ENCODE measurements around the gene B3GNT8. TPM values are rescaled to one million over a fixed set of nuclear protein-coding genes. Genes with fewer than 3 reads are reported as not detected.
"Not testable (repeated sequence)": the region's sequence is repeated elsewhere in the genome, so short reads cannot be mapped to it uniquely, and the experiment has no call there.

The B3GNT8 gene
- total and polyA plus RNA-seq, 2 donors (not counting 1 experiment from before 2014, with no cell fraction given) = 0.27 TPM; not detected in 1

DNA sequence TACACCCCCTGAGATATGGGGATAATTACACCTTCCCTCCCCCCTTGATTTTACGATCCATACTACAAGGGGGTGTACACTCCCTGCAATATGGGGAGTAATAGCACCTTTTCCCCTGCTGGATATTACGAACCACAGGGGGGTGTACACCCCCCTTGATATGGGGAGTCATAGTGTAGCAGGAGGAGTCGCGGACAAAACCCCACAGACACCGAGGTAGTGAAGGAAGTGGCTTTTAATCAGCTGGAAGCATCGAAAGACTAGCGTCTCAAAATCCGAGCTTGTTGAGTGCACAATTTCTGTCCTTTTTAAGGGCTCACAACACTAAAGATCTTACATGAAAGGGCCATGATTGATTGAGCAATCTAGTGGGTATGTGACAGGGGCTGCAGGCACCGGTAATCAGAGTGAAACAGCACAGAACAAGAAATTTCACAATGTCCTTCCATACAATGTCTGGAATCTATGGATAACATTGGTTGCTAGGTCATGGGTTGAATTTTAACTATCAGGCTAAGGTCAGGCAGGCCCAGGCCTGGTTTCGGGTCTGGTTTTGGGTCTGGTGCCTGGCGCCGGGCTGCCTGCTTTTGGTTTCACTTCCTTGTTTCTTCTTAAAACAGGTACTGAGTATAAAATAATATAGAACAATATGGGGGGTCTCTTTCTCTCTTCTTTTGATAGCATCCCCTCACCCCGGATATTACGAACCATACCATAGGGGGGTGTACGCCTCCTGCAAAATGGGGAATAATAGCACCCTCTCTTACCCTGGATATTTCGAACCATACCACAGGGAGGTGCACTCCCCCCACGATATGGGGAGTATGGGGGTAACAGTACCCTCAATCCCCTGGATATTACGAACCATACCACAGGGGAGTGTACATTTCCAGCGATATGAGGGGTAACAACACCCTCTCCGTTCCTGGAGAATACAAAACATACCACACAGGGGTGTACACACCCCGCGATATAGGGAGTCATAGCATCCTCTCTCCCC is 36.4 kb upstream of the B3GNT8 start:
- ATAC-seq (ENCODE audit: low read depth) = peak; percentile 62
- H3K9me3 Mint-ChIP-seq (ENCODE audit: insufficient read depth); H4K20me1 ChIP-seq (ENCODE audit: control insufficient read depth, insufficient read depth, low read length, poor library complexity, severe bottlenecking); H3K27me3 ChIP-seq (replicated peaks in 1 of 4; ENCODE audit: control extremely low read depth in 1 of 4, control insufficient read depth in 3 of 4, insufficient read depth in 4 of 4, low read length in 3 of 4); intact Hi-C loops (cut with micrococcal nuclease); H3K36me3 ChIP-seq (replicated peaks in 1 of 2; ENCODE audit: control extremely low read depth in 1 of 2, control insufficient read depth in 1 of 2, extremely low read depth in 1 of 2, insufficient read depth in 2 of 2, low read length in 1 of 2); H3K9me3 ChIP-seq (ENCODE audit: control extremely low read depth in 1 of 3, control insufficient read depth in 2 of 3, insufficient read depth in 1 of 3, low read length in 2 of 3); H3K4me3 ChIP-seq (ENCODE audit: control extremely low read depth in 1 of 5, extremely low read depth in 1 of 5, insufficient read depth in 1 of 5, low read depth in 2 of 5, low read length in 4 of 5); H3K79me2 ChIP-seq (ENCODE audit: control insufficient read depth, insufficient read depth, low read length): not testable (repeated sequence)
- peak overlapping the region; percentile 99 for H3K27ac Mint-ChIP-seq
- peak; percentile 73 for DNase-seq
- H3K4me3 Mint-ChIP-seq = peak overlapping the region; percentile 73
- H3K4me1 Mint-ChIP-seq = peaks cover 25% of the 10 kb centered on the region
- Histone ChIP-seq H3K9ac (ENCODE audit: low read length) (peak overlapping the region; percentile 29), H2AFZ (ENCODE audit: insufficient read depth, low read depth, low read length, poor library complexity, severe bottlenecking) (peak overlapping the region; percentile 37), H3K4me2 (replicated peaks; ENCODE audit: low read depth, low read length, poor library complexity, severe bottlenecking) (peak overlapping the region; percentile 63), H3K27ac (ENCODE audit: low read length in 2 of 2) (peak overlapping the region; percentile 87 to 92), H3K4me1 (ENCODE audit: control insufficient read depth in 2 of 2, insufficient read depth in 2 of 2, low read length in 2 of 2) (peaks cover 20 to 25% of the 10 kb centered on the region in 2 donors)
- WGBS (ENCODE audit: insufficient coverage) = no CpG with 5 or more reads among the region's 22 CpGs
- ChIA-PET POLR2A (interaction anchor here (0.6 to 0.8 kb wide), 3 partner anchors 14 to 101 kb away, joined by 3 to 5 read pairs (median 3); no protein-coding TSS in a partner anchor), CTCF (interaction anchor here (0.9 to 1.7 kb wide), 4 partner anchors 12 to 100 kb away, joined by 3 to 13 read pairs (median 5); no protein-coding TSS in a partner anchor)
- peaks cover 23% of the 10 kb centered on the region for H3K27me3 Mint-ChIP-seq

DNA sequence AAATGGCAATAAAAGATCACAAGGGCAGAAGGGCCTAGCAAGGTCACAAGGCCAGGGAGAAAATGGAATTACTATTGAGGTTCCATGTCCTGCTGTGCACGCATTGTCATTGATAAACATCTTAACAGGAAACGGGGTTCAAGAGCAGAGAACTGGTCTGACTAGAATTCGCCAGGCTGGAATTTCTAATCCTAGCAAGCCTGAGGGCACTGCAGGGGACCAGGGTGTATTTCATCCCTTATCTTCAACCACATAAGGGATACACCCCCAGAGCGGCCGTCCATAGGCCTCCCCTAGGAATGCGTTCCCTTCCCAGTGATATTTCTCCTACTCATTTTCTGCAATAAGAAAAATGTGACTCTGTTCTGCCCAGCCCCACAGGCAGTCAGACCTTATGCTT is 35.3 kb upstream of the B3GNT8 start:
- Histone ChIP-seq H3K4me2 (replicated peaks; ENCODE audit: low read depth, low read length, poor library complexity, severe bottlenecking) (no peak overlapping the region), H3K36me3 (replicated peaks in 1 of 2; ENCODE audit: control extremely low read depth in 1 of 2, control insufficient read depth in 1 of 2, extremely low read depth in 1 of 2, insufficient read depth in 2 of 2, low read length in 1 of 2) (no peaks in the 10 kb centered on the region), H3K4me1 (ENCODE audit: control insufficient read depth in 2 of 2, insufficient read depth in 2 of 2, low read length in 2 of 2) (peaks cover 20 to 25% of the 10 kb centered on the region in 2 donors), H3K27ac (ENCODE audit: low read length in 2 of 2) (peak overlapping the region; percentile 87 to 92), H2AFZ (ENCODE audit: insufficient read depth, low read depth, low read length, poor library complexity, severe bottlenecking) (no peak overlapping the region), H3K4me3 (ENCODE audit: control extremely low read depth in 1 of 5, extremely low read depth in 1 of 5, insufficient read depth in 1 of 5, low read depth in 2 of 5, low read length in 4 of 5) (no peak overlapping the region), H3K9ac (ENCODE audit: low read length) (no peak overlapping the region), H3K9me3 (ENCODE audit: control extremely low read depth in 1 of 3, control insufficient read depth in 2 of 3, insufficient read depth in 1 of 3, low read length in 2 of 3) (no peaks in the 10 kb centered on the region), H3K79me2 (ENCODE audit: control insufficient read depth, insufficient read depth, low read length) (no peaks in the 10 kb centered on the region), H4K20me1 (ENCODE audit: control insufficient read depth, insufficient read depth, low read length, poor library complexity, severe bottlenecking) (no peaks in the 10 kb centered on the region), H3K27me3 (replicated peaks in 1 of 4; ENCODE audit: control extremely low read depth in 1 of 4, control insufficient read depth in 3 of 4, insufficient read depth in 4 of 4, low read length in 3 of 4) (peaks cover 0 to 3% (median 1%) of the 10 kb centered on the region in 4 experiments)
- DNase-seq (no peak), ATAC-seq (ENCODE audit: low read depth) (no peak)
- no peak for TF ChIP-seq EZH2 (IDR thresholded peaks at IDR 0.05; ENCODE audit: borderline replicate concordance, insufficient read depth, low read depth, low read length, poor library complexity, severe bottlenecking)
- TF ChIP-seq, protein P1, sequence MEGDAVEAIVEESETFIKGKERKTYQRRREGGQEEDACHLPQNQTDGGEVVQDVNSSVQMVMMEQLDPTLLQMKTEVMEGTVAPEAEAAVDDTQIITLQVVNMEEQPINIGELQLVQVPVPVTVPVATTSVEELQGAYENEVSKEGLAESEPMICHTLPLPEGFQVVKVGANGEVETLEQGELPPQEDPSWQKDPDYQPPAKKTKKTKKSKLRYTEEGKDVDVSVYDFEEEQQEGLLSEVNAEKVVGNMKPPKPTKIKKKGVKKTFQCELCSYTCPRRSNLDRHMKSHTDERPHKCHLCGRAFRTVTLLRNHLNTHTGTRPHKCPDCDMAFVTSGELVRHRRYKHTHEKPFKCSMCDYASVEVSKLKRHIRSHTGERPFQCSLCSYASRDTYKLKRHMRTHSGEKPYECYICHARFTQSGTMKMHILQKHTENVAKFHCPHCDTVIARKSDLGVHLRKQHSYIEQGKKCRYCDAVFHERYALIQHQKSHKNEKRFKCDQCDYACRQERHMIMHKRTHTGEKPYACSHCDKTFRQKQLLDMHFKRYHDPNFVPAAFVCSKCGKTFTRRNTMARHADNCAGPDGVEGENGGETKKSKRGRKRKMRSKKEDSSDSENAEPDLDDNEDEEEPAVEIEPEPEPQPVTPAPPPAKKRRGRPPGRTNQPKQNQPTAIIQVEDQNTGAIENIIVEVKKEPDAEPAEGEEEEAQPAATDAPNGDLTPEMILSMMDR (IDR thresholded peaks at IDR 0.05) = no peak
- POLR2A ChIA-PET = no interaction called here
- peaks cover 28% of the 10 kb centered on the region for H3K4me1 Mint-ChIP-seq
- WGBS (ENCODE audit: insufficient coverage) = 87% methylated on average over 5 of the region's 6 CpGs
- H3K4me3 Mint-ChIP-seq = no peak overlapping the region
- peaks cover 14% of the 10 kb centered on the region for H3K27me3 Mint-ChIP-seq
- intact Hi-C loops (cut with micrococcal nuclease) = no loop called here
- CTCF ChIA-PET = interaction anchor here (1.7 kb wide), 1 partner anchor 13 kb away, joined by 13 read pairs; no protein-coding TSS in a partner anchor
- H3K27ac Mint-ChIP-seq = peak overlapping the region; percentile 99
- H3K9me3 Mint-ChIP-seq (ENCODE audit: insufficient read depth) = no peaks in the 10 kb centered on the region
